VCaP (cell line): ENCODE data around the gene KDM6B.

ENCODE experiments used
- H3K27ac ChIP-seq: fragments of 450-650 bp; 2 replicates; pipeline ENCODE4 v1.5.1; 2017
- CTCF ChIP-seq: fragments of 450-650 bp; conservative IDR thresholded peaks from 2 replicates; pipeline ENCODE4 v1.5.1; 2017; ENCODE audit warnings: mild to moderate bottlenecking, moderate library complexity

KDM6B gene

GRCh38 chr17:7824021-7824924 is 9.7 kb upstream of the KDM6B start:
- no peak for TF ChIP-seq CTCF
- 0 out of 2 replicates have a peak overlapping the region, but pooled peaks have one; percentile 2 for H3K27ac ChIP-seq

- TF ChIP-seq CTCF, result peak; percentile 26; the same call in 1 of the 2 replicates
- H3K27ac ChIP-seq, result no peak overlapping the region; the same call in 1 of the 2 replicates
Observed at GRCh38 chr17:7825206-7825990, 8.6 kb upstream of the KDM6B start.

GRCh38 chr17:7830616-7831015 is 3.4 kb upstream of the KDM6B start:
- H3K27ac ChIP-seq, result no peak overlapping the region
- TF ChIP-seq CTCF, result no peak

- no peak for TF ChIP-seq CTCF
- H3K27ac ChIP-seq, result no peak overlapping the region
Observed at GRCh38 chr17:7831233-7831632, 2.8 kb upstream of the KDM6B start.

GRCh38 chr17:7832431-7832830 is 1.6 kb upstream of the KDM6B start:
- TF ChIP-seq CTCF, result no peak
- no peak overlapping the region for H3K27ac ChIP-seq

- TF ChIP-seq CTCF, result no peak
- H3K27ac ChIP-seq, result peak overlapping the region; percentile 94; the same call in 1 of the 2 replicates
Observed at GRCh38 chr17:7833011-7833794, 814 bp upstream of the KDM6B start.
